ENCODE measurements around the gene ABCB4. TPM values are rescaled to one million over a fixed set of nuclear protein-coding genes. Genes with fewer than 3 reads are reported as not detected.

Gene ABCB4
- not detected in 2 replicates for total RNA-seq

DNA sequence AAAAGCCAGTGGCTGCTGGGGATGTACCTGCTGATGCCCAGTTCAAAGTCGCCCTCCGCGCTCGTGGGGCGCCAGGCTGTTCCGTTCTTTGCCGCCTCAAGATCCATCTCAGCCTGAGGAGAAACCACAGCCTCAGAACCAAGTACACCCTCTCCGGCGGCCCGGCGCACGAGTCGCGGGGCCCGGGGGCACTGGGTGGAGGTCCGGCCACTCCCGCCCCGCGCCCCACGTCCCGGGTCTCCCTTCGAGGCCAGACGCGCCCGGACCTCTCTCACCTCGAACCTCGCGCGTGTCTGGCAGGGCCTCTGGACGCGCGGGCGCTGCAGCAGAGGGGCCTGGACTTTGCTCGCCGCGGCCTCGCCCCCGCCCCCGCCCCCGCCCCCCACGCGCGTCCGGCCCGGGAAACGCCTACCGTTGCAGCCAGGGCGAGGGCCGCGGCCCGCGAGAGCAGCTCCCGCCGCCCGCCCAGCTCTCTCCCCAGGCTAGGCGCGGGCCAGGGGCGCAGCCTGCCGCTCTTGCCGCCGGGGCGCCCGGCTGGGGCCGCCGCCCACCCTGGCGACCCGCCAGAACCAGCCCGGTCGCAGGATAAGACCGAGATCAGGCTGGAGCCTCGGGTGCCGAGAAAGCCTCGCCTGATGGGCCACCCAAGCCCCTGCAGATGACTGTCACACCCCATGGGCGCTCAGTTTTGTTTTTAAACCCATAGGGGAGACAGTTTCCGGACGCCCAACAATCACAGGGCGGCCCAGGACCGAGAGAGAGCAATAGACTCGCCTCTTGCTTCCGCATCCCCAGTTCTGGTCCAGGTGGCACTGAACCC is at the start of gene ABCB4:
TSS of gene ABCB4 (minus strand) at position 322 of the 820 bp plus-strand sequence. CDS start at position 107, 215 bp downstream.

Other genes starting within 250 kb of the ABCB4 start
- 17.3 and 21.2 TPM in 2 replicates for gene CROT, start 130.0 kb downstream of the ABCB4 start, total RNA-seq
- not detected in 2 replicates for gene ABCB1, start 125.2 kb upstream of the ABCB4 start, total RNA-seq
- not detected in 2 replicates for gene RUNDC3B, start 152.7 kb upstream of the ABCB4 start, total RNA-seq

Data from airway epithelial cell (primary cell).